Measurements from ENCODE around the gene SEMA4D.

The SEMA4D gene

DNA sequence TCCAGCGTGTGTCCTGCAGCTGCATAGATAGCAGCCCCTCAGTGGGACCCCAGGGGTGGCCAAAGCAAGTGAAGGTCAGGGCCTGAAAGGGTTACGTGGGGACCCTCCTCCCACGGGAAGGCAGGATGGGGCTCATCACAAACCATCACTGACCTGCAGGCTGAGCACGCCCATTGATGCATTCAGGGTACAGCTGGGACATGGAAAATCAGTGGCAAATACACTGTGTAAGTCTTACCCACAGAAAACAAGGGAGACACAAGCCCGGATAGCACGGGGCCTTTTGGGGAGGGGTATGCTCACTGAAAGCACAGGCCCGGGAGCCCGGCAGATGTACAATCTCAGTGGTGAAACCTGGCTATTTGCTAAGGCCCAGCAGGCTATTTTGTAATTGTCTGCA lies 49.1 kb downstream of the SEMA4D start:
- H3K4me3 ChIP-seq (ENCODE audit: control insufficient read depth, low read depth, low read length) = no peak overlapping the region
- TF ChIP-seq, protein P1, sequence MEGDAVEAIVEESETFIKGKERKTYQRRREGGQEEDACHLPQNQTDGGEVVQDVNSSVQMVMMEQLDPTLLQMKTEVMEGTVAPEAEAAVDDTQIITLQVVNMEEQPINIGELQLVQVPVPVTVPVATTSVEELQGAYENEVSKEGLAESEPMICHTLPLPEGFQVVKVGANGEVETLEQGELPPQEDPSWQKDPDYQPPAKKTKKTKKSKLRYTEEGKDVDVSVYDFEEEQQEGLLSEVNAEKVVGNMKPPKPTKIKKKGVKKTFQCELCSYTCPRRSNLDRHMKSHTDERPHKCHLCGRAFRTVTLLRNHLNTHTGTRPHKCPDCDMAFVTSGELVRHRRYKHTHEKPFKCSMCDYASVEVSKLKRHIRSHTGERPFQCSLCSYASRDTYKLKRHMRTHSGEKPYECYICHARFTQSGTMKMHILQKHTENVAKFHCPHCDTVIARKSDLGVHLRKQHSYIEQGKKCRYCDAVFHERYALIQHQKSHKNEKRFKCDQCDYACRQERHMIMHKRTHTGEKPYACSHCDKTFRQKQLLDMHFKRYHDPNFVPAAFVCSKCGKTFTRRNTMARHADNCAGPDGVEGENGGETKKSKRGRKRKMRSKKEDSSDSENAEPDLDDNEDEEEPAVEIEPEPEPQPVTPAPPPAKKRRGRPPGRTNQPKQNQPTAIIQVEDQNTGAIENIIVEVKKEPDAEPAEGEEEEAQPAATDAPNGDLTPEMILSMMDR (conservative IDR thresholded peaks at IDR 0.05; ENCODE audit: control insufficient read depth, insufficient read depth, low read depth, low read length) = no peak
- DNase-seq (ENCODE audit: low read depth) = no peak

DNA sequence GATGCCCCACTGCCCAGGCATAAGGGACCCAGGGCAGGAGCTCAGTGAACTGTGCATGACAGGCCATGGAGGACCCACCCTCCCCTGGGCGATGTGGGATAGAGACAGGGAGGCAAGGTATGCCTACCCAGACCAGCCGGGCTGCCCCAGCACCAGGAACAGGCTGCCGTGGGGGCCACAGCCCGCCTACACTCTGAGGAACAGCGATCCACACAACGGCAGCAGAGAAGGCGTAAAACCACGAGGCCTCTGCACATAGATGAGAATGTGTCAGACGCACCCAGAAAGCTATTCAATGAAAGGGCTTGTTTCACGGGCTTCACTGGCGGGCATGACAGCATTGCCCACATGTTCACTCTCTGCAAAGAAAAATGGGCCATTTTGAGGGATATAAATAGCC lies 49.5 kb downstream of the SEMA4D start:
- no peak overlapping the region for H3K4me3 ChIP-seq (ENCODE audit: control insufficient read depth, low read depth, low read length)
- no peak for DNase-seq (ENCODE audit: low read depth)

DNA sequence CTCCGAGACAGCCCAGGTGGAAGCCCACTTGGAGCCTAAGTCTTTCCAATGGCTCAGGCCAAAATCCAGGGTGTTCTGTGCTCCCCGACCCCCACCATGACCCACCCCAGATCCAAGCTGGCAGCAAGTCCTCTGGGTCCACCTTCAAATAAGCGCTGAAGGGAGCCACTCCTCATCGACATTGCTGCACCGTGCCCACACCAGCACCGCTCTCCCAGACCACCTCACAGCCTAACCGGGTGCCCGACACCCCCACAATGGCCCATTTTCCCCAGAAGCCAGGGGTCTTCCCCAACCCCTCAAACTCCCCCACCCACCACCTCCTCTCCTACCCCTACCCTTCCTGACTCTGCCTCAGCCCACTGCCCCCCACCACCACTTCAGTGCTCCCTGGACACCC lies 50.5 kb downstream of the SEMA4D start:
- H3K4me3 ChIP-seq (ENCODE audit: control insufficient read depth, low read depth, low read length) = no peak overlapping the region
- TF ChIP-seq, protein P1 (conservative IDR thresholded peaks at IDR 0.05; ENCODE audit: control insufficient read depth, insufficient read depth, low read depth, low read length) = no peak
- no peak for DNase-seq (ENCODE audit: low read depth)

More for the DNA sequence above, 49.5 kb downstream of the SEMA4D start:
- TF ChIP-seq, protein P1 (conservative IDR thresholded peaks at IDR 0.05; ENCODE audit: control insufficient read depth, insufficient read depth, low read depth, low read length) = no peak

DNA sequence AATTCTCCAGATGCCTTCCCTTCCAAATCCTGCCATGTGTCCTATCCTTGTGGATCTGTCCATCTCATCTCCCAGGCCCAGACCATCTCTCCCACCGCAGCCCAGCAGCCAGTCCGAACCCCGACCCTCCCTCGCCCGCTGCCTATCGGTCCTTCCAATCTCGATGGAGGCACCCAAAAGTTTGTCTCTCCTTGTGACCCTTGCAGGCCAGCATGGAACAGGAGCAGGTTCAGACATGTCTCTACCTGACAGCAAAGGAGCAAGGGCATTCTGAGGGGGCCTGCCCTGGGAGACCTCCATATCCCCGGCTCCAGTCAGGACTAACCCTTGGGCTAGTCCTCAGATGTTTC lies 51.0 kb downstream of the SEMA4D start:
- no peak for DNase-seq (ENCODE audit: low read depth)
- H3K4me3 ChIP-seq (ENCODE audit: control insufficient read depth, low read depth, low read length) = no peak overlapping the region
- TF ChIP-seq, protein P1 (conservative IDR thresholded peaks at IDR 0.05; ENCODE audit: control insufficient read depth, insufficient read depth, low read depth, low read length) = no peak

DNA sequence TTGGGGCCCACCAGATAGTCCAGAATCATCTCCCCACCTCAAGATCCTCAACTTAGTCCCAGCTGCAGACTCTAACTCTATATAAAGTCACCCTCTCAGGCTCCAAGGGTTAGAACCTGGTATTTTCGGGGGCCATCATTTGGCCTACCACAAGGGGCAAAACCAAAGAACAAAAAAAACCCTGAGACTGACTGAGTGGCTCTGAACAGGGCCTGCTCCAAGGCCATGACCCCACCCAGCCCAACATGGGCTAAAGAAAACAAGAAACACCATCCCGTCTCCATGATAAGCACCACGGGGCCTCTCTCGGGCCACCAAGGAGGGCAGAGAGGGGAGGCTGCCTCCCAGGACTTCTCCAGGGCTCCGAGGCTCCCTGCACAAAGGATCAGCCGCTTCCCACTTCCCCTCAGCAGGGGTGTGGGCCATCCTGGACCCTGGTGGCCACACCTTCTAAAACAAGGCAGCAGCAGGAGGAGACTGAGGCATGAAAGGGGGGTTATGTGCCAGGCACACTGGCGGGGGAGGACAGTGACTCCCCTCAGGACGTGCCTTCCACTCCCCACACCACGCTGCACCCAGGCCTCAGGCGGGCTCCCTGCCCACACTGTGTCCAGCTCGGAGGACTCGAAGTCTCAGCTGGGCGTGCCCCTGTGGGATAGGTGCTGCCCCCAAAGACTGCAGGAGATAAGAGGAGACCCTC lies 51.5 kb downstream of the SEMA4D start:
- DNase-seq (ENCODE audit: low read depth) = no peak
- TF ChIP-seq, protein P1 (conservative IDR thresholded peaks at IDR 0.05; ENCODE audit: control insufficient read depth, insufficient read depth, low read depth, low read length) = no peak
- no peak overlapping the region for H3K4me3 ChIP-seq (ENCODE audit: control insufficient read depth, low read depth, low read length)

DNA sequence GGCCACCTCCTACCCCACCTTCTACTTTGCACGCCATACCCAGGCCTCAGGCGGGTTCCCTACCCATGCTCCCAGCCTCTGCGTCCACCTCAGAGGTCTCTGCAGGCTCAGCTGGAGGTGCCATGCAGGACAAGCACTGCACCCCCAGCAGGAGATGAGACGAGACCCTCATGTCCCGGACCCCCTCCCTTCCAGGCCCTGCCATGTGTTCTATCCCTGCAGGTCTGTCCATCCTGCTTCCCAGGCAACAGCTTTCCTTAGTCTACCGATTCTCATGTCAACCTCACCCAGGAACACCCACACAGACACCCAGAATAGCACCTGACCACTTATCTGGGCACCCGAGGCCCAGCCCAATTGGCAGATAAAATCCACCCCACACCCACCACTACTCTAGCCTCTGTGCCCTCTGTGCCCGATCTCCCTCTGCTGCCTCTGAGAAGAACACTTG lies 52.1 kb downstream of the SEMA4D start:
- TF ChIP-seq, protein P1 (conservative IDR thresholded peaks at IDR 0.05; ENCODE audit: control insufficient read depth, insufficient read depth, low read depth, low read length) = no peak
- DNase-seq (ENCODE audit: low read depth) = no peak
- no peak overlapping the region for H3K4me3 ChIP-seq (ENCODE audit: control insufficient read depth, low read depth, low read length)

All from fibroblast of mammary gland (primary cell).